HG03280 (cell line): ENCODE measurements around the gene ETS2.

Experiments used
- ATAC-seq: cut with Tn5 transposase; IDR thresholded peaks from one replicate; pipeline ENCODE4 v1.9.1; 2021; ENCODE audit warnings: mild to moderate bottlenecking, moderate library complexity; ENCODE audit not compliant: unreplicated experiment

Gene ETS2

GRCh38 chr21:38800924-38801744, 4.6 kb upstream of the ETS2 start:
- no peak for ATAC-seq

- ATAC-seq, result no peak
These were observed 3.4 kb upstream of the ETS2 start for GRCh38 chr21:38802050-38803026.

- no peak for ATAC-seq
These were observed 2.6 kb upstream of the ETS2 start for GRCh38 chr21:38803075-38803660.

- no peak for ATAC-seq
These were observed 1.5 kb upstream of the ETS2 start for GRCh38 chr21:38804030-38804788.

GRCh38 chr21:38804789-38805327, 871 bp upstream of the ETS2 start:
- no peak for ATAC-seq

GRCh38 chr21:38806153-38806941, 618 bp downstream of the ETS2 start:
- peak; percentile 19 for ATAC-seq

- no peak for ATAC-seq
These were observed 1.2 kb downstream of the ETS2 start for GRCh38 chr21:38806942-38807284.

- ATAC-seq, result no peak
These were observed 1.7 kb downstream of the ETS2 start for GRCh38 chr21:38807441-38807871.

GRCh38 chr21:38807986-38808385, 2.3 kb downstream of the ETS2 start:
- ATAC-seq, result no peak

- ATAC-seq, result no peak
These were observed 3.6 kb downstream of the ETS2 start for GRCh38 chr21:38809198-38809878.

GRCh38 chr21:38810034-38810825, 4.5 kb downstream of the ETS2 start:
- no peak for ATAC-seq

- no peak for ATAC-seq
These were observed 5.1 kb downstream of the ETS2 start for GRCh38 chr21:38810826-38811164.

- ATAC-seq, result no peak
These were observed 5.5 kb downstream of the ETS2 start for GRCh38 chr21:38811257-38811656.

GRCh38 chr21:38813143-38813542, 7.4 kb downstream of the ETS2 start:
- no peak for ATAC-seq

GRCh38 chr21:38813547-38813946, 7.8 kb downstream of the ETS2 start:
- ATAC-seq, result no peak

GRCh38 chr21:38814126-38815059, 8.7 kb downstream of the ETS2 start:
- no peak for ATAC-seq

GRCh38 chr21:38815060-38815405, 9.3 kb downstream of the ETS2 start:
- ATAC-seq, result no peak
